C4-2B (cell line): ENCODE data around the gene DNAJC27.

ENCODE experiments used
- ZFX ChIP-seq: fragments of 450-650 bp; IDR thresholded peaks from 2 replicates; pipeline ENCODE4 v1.6.1; 2017
- TF ChIP-seq, protein P1 (sequence below): fragments of 450-650 bp; conservative IDR thresholded peaks from 2 replicates; pipeline ENCODE4 v1.5.1; 2017; ENCODE audit warnings: mild to moderate bottlenecking

- TF ChIP-seq, protein P1, sequence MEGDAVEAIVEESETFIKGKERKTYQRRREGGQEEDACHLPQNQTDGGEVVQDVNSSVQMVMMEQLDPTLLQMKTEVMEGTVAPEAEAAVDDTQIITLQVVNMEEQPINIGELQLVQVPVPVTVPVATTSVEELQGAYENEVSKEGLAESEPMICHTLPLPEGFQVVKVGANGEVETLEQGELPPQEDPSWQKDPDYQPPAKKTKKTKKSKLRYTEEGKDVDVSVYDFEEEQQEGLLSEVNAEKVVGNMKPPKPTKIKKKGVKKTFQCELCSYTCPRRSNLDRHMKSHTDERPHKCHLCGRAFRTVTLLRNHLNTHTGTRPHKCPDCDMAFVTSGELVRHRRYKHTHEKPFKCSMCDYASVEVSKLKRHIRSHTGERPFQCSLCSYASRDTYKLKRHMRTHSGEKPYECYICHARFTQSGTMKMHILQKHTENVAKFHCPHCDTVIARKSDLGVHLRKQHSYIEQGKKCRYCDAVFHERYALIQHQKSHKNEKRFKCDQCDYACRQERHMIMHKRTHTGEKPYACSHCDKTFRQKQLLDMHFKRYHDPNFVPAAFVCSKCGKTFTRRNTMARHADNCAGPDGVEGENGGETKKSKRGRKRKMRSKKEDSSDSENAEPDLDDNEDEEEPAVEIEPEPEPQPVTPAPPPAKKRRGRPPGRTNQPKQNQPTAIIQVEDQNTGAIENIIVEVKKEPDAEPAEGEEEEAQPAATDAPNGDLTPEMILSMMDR: no peak
- no peak for TF ChIP-seq ZFX
Observed at GRCh38 chr2:24908461-24908901, 63.3 kb downstream of the DNAJC27 start.
